GM12878 (cell line): Measurements from ENCODE around the gene TNFAIP8L1. TPM values are rescaled to one million over a fixed set of nuclear protein-coding genes. Genes with fewer than 3 reads are reported as not detected.

ENCODE experiments used
- ATAC-seq: fragments of 200-7000 bp; cut with Tn5 transposase; 3 replicates; pipeline ENCODE4 v1.9.1; 2020; ENCODE audit warnings: mild to moderate bottlenecking, moderate library complexity
- BruUV-seq: library from RNA; stranded (reverse); fragments of 400-500 nt; replicated peaks from 2 replicates; lab custom pipeline; 2021; lab: Mats Ljungman, UMichigan
- CTCF ChIA-PET: fragments of 300-600 bp; sonication (Branson Sonifier 250); formaldehyde crosslinking; extraction: SDS; loops from one replicate; lab custom pipeline; 2021; ENCODE audit warnings: inconsistent platforms; lab: Yijun Ruan, JAX
- POLR2A ChIA-PET: fragments of 350-600 bp; formaldehyde crosslinking; extraction: SDS; loops from one replicate; lab custom pipeline; 2021; ENCODE audit warnings: inconsistent platforms; lab: Charles Lee
- RAD21 ChIA-PET: fragments of 300-600 bp; sonication (Branson Sonifier 250); formaldehyde crosslinking; loops from one replicate; lab custom pipeline; 2023; ENCODE audit warnings: antibody characterized with exemption; ENCODE audit not compliant: unreplicated experiment; lab: Charles Lee
- SMC1A ChIA-PET: fragments of 300-600 bp; sonication (Branson Sonifier 250); formaldehyde crosslinking; loops from one replicate; lab custom pipeline; 2023; ENCODE audit not compliant: unreplicated experiment, uncharacterized antibody; lab: Charles Lee
- DNase-seq: peaks from one replicate; pipeline ENCODE4 v3.0.0-alpha.2; 2011; ENCODE audit warnings: low read depth, low spot score
- FAIRE-seq: peaks from 3 replicates; lab custom pipeline; 2011; peaks lifted over from hg19 to GRCh38; lab: Jason Lieb, UNC
- H2AFZ ChIP-seq: 2 replicates; pipeline ENCODE4 v1.6.0; 2011; ENCODE audit warnings: low read depth, low read length, control low read depth; ENCODE audit not compliant: control insufficient read depth
- H3K27ac ChIP-seq: 2 replicates; pipeline ENCODE4 v1.5.1; 2011; ENCODE audit warnings: control low read depth; ENCODE audit not compliant: control insufficient read depth, insufficient read depth
- H3K27me3 ChIP-seq, 2 experiments: replicated peaks in 1 of 2; 2 replicates each; pipeline versions ENCODE4 v1.6.0 to v1.6.1; 2011; ENCODE audit warnings: low read length in 1 of 2; ENCODE audit not compliant: control insufficient read depth in 2 of 2, insufficient read depth in 2 of 2
- H3K36me3 ChIP-seq, 2 experiments: 2 replicates each; pipeline ENCODE4 v1.5.1; 2011; ENCODE audit warnings: low read length in 1 of 2; ENCODE audit not compliant: control insufficient read depth in 2 of 2, insufficient read depth in 2 of 2
- H3K4me1 ChIP-seq: 2 replicates; pipeline ENCODE4 v1.6.1; 2011; ENCODE audit warnings: mild to moderate bottlenecking, low read length, moderate library complexity, mixed read lengths; ENCODE audit not compliant: control insufficient read depth, insufficient read depth
- H3K4me2 ChIP-seq: 2 replicates; pipeline ENCODE4 v1.6.0; 2011; ENCODE audit warnings: control low read depth; ENCODE audit not compliant: control insufficient read depth, insufficient read depth
- H3K4me3 ChIP-seq: fragments of 200-600 bp; sonication (generic); 2 replicates; pipeline ENCODE4 v1.5.1; 2016
- H3K79me2 ChIP-seq: 2 replicates; pipeline ENCODE4 v1.6.0; 2011; ENCODE audit warnings: low read length; ENCODE audit not compliant: control insufficient read depth, insufficient read depth
- H3K9ac ChIP-seq: 2 replicates; pipeline ENCODE4 v1.8.0; 2011; ENCODE audit warnings: low read length, control low read depth, mixed read lengths; ENCODE audit not compliant: control insufficient read depth, insufficient read depth
- H3K9me3 ChIP-seq: replicated peaks from 3 replicates; pipeline ENCODE4 v1.5.1; 2011; ENCODE audit warnings: mild to moderate bottlenecking, low read length; ENCODE audit not compliant: control insufficient read depth, insufficient read depth
- H4K20me1 ChIP-seq: 2 replicates; pipeline ENCODE4 v1.6.0; 2011; ENCODE audit not compliant: control insufficient read depth, insufficient read depth
- ATF2 ChIP-seq: IDR thresholded peaks from 2 replicates; pipeline ENCODE4 v1.6.1; 2012; ENCODE audit warnings: low read length, inconsistent platforms
- CBX5 ChIP-seq: sonication (generic); IDR thresholded peaks from 2 replicates; pipeline ENCODE4 v1.6.1; 2016; ENCODE audit warnings: low read depth, moderate library complexity, mild to moderate bottlenecking, inconsistent platforms
- CEBPB ChIP-seq, 2 experiments: fragments of 150-350 bp in 1 of 2; IDR thresholded peaks; 2 replicates each; pipeline ENCODE4 v1.6.1; 2012 to 2014; ENCODE audit warnings: low read depth in 2 of 2, low read length in 2 of 2, borderline replicate concordance in 1 of 2, inconsistent platforms in 1 of 2
- MEF2A ChIP-seq: IDR thresholded peaks from 2 replicates; pipeline ENCODE4 v1.6.1; 2011; ENCODE audit warnings: low read depth, mild to moderate bottlenecking, low read length, moderate library complexity; ENCODE audit not compliant: insufficient read depth
- MTA2 ChIP-seq: fragments of 450-650 bp; IDR thresholded peaks from 2 replicates; pipeline ENCODE4 v1.6.1; 2016; ENCODE audit warnings: low read depth, mild to moderate bottlenecking, moderate library complexity
- NBN ChIP-seq: fragments of 450-650 bp; IDR thresholded peaks from 2 replicates; pipeline ENCODE4 v1.6.1; 2016
- NR2C1 ChIP-seq: fragments of 450-650 bp; IDR thresholded peaks from 2 replicates; pipeline ENCODE4 v1.6.1; 2017; ENCODE audit warnings: antibody characterized with exemption, mild to moderate bottlenecking, moderate library complexity
- POLR2A ChIP-seq: IDR thresholded peaks from 2 replicates; pipeline ENCODE4 v1.6.1; 2011; ENCODE audit warnings: low read depth, mild to moderate bottlenecking, low read length
- POLR2AphosphoS5 ChIP-seq: IDR thresholded peaks from 2 replicates; pipeline ENCODE4 v1.6.1; 2011; ENCODE audit warnings: mild to moderate bottlenecking, low read length, inconsistent platforms
- RAD21 ChIP-seq: IDR thresholded peaks from 2 replicates; pipeline ENCODE4 v1.6.1; 2011; ENCODE audit warnings: mild to moderate bottlenecking, low read depth, low read length, moderate library complexity; ENCODE audit not compliant: insufficient read depth
- YBX1 ChIP-seq: fragments of 450-650 bp; IDR thresholded peaks from 2 replicates; pipeline ENCODE4 v1.6.1; 2016; ENCODE audit warnings: antibody characterized with exemption
- WGBS: methylation state at CpG from one replicate; pipeline ENCODE4 v1.1.6; 2016; ENCODE audit warnings: low lambda C conversion rate; ENCODE audit not compliant: insufficient replicate concordance, insufficient coverage; ENCODE audit errors: missing lambda C conversion rate; 5-methylcytosine and 5-hydroxymethylcytosine counted together
- in situ Hi-C: fragments of 300-500 bp; cut with MboI; formaldehyde crosslinking; loops from 9 replicates; pipeline ENCODE4 v1.14.3; 2018; ENCODE audit warnings: mixed read lengths
- intact Hi-C: fragments of 100-400 bp; cut with micrococcal nuclease; formaldehyde crosslinking; loops from one replicate; pipeline ENCODE4 v1.14.2; 2022; ENCODE audit not compliant: unreplicated experiment
- polyA plus RNA-seq, 11 experiments: library from polyadenylated mRNA; depleted of rRNA in 4 of 11; unstranded in 6 of 11; stranded (reverse) in 5 of 11; fragments of >200 nt; fragmentation: Nextera tagmentation in 4 of 11; fragmentation: Illumina TruSeq in 1 of 11; extraction: Ambion mirVana in 4 of 11; extraction: Trizol in 1 of 11; gene quantifications; 1 replicate in 1 of 11; 2 replicates in 10 of 11; pipeline versions ENCODE4 v1.2.1 to v1.2.3, GENCODE V29; 2011 to 2016; ENCODE audit warnings: inconsistent platforms in 2 of 11, missing spikeins in 2 of 11, low read depth in 1 of 11
- total RNA-seq, 4 experiments: library from RNA; depleted of rRNA in 3 of 4; stranded (reverse); fragments of >200 nt in 3 of 4; fragmentation: Illumina TruSeq in 1 of 4; extraction: Trizol in 1 of 4; gene quantifications; 2 replicates each; pipeline versions ENCODE4 v1.2.1 to v1.2.3, GENCODE V29; 2013 to 2021
- TF ChIP-seq, protein P1 (sequence below): fragments of 450-650 bp; IDR thresholded peaks from 2 replicates; pipeline ENCODE4 v1.6.1; 2016; ENCODE audit warnings: mild to moderate bottlenecking

The TNFAIP8L1 gene
- total and polyA plus RNA-seq, 10 of the 15 experiments (the other 5 are each of a cell fraction or from before 2014, with no cell fraction given) = 0.93 to 12.7 (median 8.6) TPM

GRCh38 chr19:4654437-4655361, 15.4 kb downstream of the TNFAIP8L1 start (continued):
- no peak for TF ChIP-seq MEF2A
- TF ChIP-seq, all 136 proteins: peak for 0

DNA sequence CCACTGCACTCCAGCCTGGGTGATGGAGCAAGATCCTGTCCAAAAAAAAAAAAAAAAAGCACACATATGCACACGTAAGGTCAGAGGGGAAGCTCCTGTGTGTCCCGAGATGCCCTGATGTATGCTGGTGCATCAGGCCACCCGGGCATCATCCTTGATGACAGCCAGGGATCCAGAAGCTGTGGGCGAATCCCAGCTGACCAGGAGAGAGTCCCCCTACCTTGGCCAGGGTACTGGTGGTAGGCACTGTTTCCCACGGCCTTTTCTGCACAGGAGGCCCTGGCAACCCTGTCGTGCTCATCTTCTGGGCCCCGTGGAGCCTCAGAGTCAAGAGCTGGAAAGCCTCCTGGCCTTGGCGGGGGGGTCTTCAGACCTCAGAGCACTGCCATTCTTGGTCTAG, 16.8 kb downstream of the TNFAIP8L1 start:
- Histone ChIP-seq H3K4me3 (no peak overlapping the region), H3K27me3 (no peaks in the 10 kb centered on the region), H4K20me1 (no peaks in the 10 kb centered on the region), H3K9ac (no peak overlapping the region), H3K79me2 (no peaks in the 10 kb centered on the region), H2AFZ (no peak overlapping the region), H3K36me3 (peaks cover 11 to 14% of the 10 kb centered on the region in 2 experiments; a peak in 3 of 4 replicates), H3K9me3 (no peaks in the 10 kb centered on the region), H3K4me2 (no peak overlapping the region), H3K27ac (no peak overlapping the region), H3K4me1 (no peaks in the 10 kb centered on the region)
- CTCF ChIA-PET = interaction anchor here (1.7 kb wide), 1 partner anchor 135 kb away, joined by 4 read pairs; the partner anchor contains the start of gene FEM1A
- FAIRE-seq (no peak), DNase-seq (no peak), ATAC-seq (no peak)
- BruUV-seq = no TSS peak
- WGBS = 84% methylated on average over 8 of the region's 8 CpGs
- intact Hi-C loops (no loop called here), in situ Hi-C loops (no loop called here)
- SMC1A ChIA-PET = interaction anchor here (0.7 kb wide), 1 partner anchor 375 kb away, joined by 4 read pairs; no protein-coding TSS in a partner anchor
- RAD21 ChIA-PET = no interaction called here
- POLR2A ChIA-PET = no interaction called here
- no peak for TF ChIP-seq CEBPB (IDR thresholded peaks at IDR 0.05; ENCODE audit: borderline replicate concordance in 1 of 2, low read depth in 2 of 2, low read length in 2 of 2)
- TF ChIP-seq POLR2A = peak; percentile 56
- TF ChIP-seq, protein P1, sequence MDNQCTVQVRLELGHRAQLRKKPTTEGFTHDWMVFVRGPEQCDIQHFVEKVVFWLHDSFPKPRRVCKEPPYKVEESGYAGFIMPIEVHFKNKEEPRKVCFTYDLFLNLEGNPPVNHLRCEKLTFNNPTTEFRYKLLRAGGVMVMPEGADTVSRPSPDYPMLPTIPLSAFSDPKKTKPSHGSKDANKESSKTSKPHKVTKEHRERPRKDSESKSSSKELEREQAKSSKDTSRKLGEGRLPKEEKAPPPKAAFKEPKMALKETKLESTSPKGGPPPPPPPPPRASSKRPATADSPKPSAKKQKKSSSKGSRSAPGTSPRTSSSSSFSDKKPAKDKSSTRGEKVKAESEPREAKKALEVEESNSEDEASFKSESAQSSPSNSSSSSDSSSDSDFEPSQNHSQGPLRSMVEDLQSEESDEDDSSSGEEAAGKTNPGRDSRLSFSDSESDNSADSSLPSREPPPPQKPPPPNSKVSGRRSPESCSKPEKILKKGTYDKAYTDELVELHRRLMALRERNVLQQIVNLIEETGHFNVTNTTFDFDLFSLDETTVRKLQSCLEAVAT = no peak
- 0 out of 2 replicates have a peak, but pooled peaks have one; percentile 35 for TF ChIP-seq POLR2AphosphoS5
- TF ChIP-seq MTA2 = no peak
- TF ChIP-seq NBN = no peak
- TF ChIP-seq CBX5 = no peak
- TF ChIP-seq ATF2 = no peak
- TF ChIP-seq NR2C1 = no peak
- TF ChIP-seq YBX1 = no peak
- TF ChIP-seq RAD21 = no peak
